Muscle layer of colon (tissue), 2 donors: Measurements from ENCODE around the gene ELAVL4.

Experiments used
- H3K27ac ChIP-seq: one replicate; pipeline ENCODE4 v1.7.0; 2013; ENCODE audit warnings: low read depth, mild to moderate bottlenecking, low read length, moderate library complexity
- H3K27me3 ChIP-seq, 2 donors: one replicate each; pipeline ENCODE4 v1.7.0; 2013; ENCODE audit warnings: low read length in 2 of 2, mild to moderate bottlenecking in 2 of 2; ENCODE audit not compliant: insufficient read depth in 2 of 2, control insufficient read depth in 1 of 2
- H3K36me3 ChIP-seq: one replicate; pipeline ENCODE4 v1.7.0; 2013; ENCODE audit warnings: mild to moderate bottlenecking, low read length; ENCODE audit not compliant: insufficient read depth
- H3K4me1 ChIP-seq: one replicate; pipeline ENCODE4 v1.7.0; 2013; ENCODE audit warnings: mild to moderate bottlenecking, low read length; ENCODE audit not compliant: insufficient read depth
- H3K4me3 ChIP-seq, 2 donors: one replicate each; pipeline ENCODE4 v1.7.0; 2013; ENCODE audit warnings: low read length in 2 of 2, low read depth in 1 of 2, mild to moderate bottlenecking in 1 of 2, moderate library complexity in 1 of 2
- H3K9ac ChIP-seq: one replicate; pipeline ENCODE4 v1.7.0; 2013; ENCODE audit warnings: low read length
- H3K9me3 ChIP-seq: one replicate; pipeline ENCODE4 v1.7.0; 2013; ENCODE audit warnings: mild to moderate bottlenecking, low read length
- donor health status: abdominal sarcoma.
- donor health status: Adenocarcinoma of cecum.

The ELAVL4 gene

DNA sequence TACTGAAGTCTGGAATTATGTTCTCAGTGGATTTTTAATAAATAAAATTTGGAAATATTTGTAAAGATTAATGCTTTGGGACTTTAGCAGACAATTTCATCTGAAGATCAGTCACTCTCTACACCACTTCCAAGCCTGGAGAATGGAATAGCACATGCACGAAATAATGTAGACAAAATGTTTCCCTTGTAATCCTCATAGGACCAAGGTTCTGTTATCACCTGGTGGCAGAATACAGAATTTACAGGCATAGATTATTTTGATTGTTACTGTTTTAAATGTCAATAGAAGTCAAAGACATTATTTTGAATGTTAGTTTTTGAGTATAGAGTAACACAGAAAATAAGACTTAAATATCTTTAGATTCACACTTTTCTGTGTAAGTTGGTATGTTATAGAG, 9.1 kb upstream of the ELAVL4 start:
- Histone ChIP-seq H3K27ac (no peak overlapping the region), H3K36me3 (no peaks in the 10 kb centered on the region), H3K9me3 (no peaks in the 10 kb centered on the region), H3K9ac (no peak overlapping the region), H3K27me3 (no peaks in the 10 kb centered on the region), H3K4me3 (no peak overlapping the region), H3K4me1 (no peaks in the 10 kb centered on the region)

DNA sequence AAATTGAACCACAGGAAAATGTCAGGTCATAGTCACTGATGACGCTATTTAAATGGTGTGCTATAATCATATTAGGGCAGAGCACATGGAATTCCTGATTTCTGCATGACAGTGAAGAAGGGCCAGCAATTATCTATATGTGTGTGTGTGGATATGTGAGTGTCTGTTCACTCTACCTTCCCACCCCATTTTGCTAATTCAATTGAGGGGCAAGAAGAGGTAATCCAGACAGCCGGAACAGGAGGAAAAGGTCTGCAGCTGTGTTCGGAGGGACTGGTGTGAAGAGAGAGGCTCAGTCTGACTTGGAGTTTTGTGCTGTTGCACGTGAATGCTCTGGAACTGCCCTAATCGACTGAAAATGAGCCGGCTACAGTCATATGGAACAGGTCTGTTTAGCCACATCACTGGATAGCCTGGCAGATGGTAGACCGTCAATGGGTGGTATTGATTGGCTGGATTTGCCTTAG, 5.1 kb upstream of the ELAVL4 start:
- Histone ChIP-seq H3K4me3 (no peak overlapping the region), H3K9ac (no peak overlapping the region)

DNA sequence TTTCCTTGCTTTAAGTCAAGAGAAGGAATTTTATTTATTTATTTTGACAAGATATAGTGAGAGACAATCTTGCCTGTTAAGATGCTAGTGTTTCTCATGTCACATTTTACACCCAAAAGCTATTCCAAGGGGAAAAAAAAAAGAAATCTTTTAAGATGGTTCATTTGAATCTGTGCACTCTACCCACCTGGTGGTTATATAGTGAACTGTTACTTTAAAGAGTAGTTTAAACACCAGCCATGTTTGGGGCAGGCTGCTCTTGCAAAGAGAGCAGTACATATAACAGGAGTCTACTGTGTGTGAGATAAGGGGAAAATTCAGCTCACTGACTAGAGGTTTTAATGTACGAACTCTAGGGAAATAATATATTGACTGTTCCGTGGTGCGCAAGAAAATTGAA, 3.3 kb upstream of the ELAVL4 start:
- Histone ChIP-seq H3K9ac (no peak overlapping the region), H3K36me3 (no peaks in the 10 kb centered on the region), H3K27me3 (peaks cover 0 to under 1% of the 10 kb centered on the region in 2 donors), H3K27ac (no peak overlapping the region), H3K4me1 (peaks cover 4% of the 10 kb centered on the region), H3K9me3 (no peaks in the 10 kb centered on the region), H3K4me3 (no peak overlapping the region)

More for the DNA sequence above, 5.1 kb upstream of the ELAVL4 start:
- Histone ChIP-seq H3K36me3 (no peaks in the 10 kb centered on the region), H3K27me3 (no peaks in the 10 kb centered on the region), H3K4me1 (no peaks in the 10 kb centered on the region), H3K27ac (no peak overlapping the region), H3K9me3 (no peaks in the 10 kb centered on the region)

DNA sequence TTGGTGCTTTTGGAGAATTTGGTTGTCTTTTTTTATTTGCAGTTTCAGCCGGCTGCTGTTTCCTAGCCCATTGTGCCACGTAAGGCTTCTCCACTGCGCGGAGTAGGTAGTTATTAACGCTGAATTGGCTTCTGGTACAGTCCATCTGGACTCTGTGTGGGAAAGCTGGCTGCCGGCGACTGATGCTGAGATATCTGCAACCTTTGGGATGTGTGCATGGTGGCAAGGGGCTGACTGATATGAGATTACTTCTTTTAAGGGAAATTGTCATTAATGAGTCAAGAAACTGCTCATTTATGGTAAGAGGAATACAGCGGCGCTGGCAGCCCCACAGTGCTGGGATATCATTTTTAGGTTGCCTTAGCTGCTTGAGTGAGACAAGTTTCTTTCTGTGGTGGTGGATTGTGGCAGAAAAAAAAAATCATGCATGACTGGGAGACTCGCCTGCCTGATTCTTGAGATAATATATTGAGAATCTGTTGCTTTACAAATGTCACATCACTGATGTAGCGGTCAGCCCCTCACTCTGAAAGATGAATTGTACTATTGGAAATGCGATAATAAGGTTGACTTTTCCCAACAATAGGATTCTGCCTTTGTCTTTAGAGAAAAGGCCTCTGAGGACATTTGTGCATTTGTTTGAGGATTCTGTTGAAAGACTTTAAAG, 2.5 kb upstream of the ELAVL4 start:
- H3K4me1 ChIP-seq = peaks cover 4% of the 10 kb centered on the region
- no peaks in the 10 kb centered on the region for H3K36me3 ChIP-seq
- H3K27ac ChIP-seq = no peak overlapping the region
- H3K9ac ChIP-seq = no peak overlapping the region
- no peaks in the 10 kb centered on the region for H3K9me3 ChIP-seq
- H3K27me3 ChIP-seq = peaks cover 0 to 8% of the 10 kb centered on the region in 2 donors
- H3K4me3 ChIP-seq = no peak overlapping the region

DNA sequence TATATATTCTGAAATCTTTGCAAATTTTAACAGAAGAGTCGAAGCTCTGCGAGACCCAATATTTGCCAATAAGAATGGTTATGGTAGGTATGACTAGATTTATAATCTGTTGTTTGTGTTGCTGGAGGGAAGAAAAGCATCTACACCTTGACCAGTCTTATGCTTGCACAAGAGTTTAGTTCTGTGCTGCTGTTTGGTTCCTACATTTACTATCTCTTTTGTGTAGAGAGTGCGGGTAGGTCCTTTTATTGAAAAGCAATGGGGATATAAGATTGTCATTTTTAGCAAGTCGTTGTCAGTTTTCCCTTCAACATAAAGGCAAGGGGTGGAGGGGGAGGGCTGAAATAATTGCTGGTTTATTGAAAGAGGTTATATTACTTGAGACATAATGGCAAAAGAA, 396 bp downstream of the ELAVL4 start:
- Histone ChIP-seq H3K9ac (no peak overlapping the region), H3K27me3 (peaks cover 0 to 15% of the 10 kb centered on the region in 2 donors), H3K4me3 (no peak overlapping the region), H3K27ac (no peak overlapping the region), H3K9me3 (no peaks in the 10 kb centered on the region), H3K4me1 (peaks cover 4% of the 10 kb centered on the region), H3K36me3 (no peaks in the 10 kb centered on the region)

DNA sequence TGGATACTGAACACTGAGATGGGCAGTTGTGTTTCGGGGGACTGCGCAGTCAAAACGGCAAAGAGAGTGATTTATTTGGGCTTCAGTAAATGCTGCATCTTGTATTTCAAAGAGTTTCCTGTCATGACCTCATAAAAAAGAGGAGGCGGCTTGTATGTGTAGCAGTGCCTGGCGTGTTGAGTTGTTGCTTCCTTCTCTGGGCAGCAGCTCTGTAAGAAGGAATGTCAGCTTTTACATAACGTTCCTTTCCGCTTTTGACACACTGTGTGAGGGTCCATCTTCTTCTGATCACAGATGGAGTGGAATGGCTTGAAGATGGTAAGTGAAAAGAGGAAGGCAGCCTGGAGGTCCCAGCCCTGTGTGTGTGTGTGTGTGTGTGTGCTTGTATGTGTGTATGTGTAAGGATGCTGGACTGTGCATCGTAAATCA, 941 bp downstream of the ELAVL4 start:
- Histone ChIP-seq H3K4me3 (no peak overlapping the region), H3K27me3 (peaks cover 0 to 15% of the 10 kb centered on the region in 2 donors), H3K9ac (no peak overlapping the region), H3K36me3 (no peaks in the 10 kb centered on the region), H3K4me1 (peaks cover 4% of the 10 kb centered on the region), H3K27ac (no peak overlapping the region), H3K9me3 (no peaks in the 10 kb centered on the region)

DNA sequence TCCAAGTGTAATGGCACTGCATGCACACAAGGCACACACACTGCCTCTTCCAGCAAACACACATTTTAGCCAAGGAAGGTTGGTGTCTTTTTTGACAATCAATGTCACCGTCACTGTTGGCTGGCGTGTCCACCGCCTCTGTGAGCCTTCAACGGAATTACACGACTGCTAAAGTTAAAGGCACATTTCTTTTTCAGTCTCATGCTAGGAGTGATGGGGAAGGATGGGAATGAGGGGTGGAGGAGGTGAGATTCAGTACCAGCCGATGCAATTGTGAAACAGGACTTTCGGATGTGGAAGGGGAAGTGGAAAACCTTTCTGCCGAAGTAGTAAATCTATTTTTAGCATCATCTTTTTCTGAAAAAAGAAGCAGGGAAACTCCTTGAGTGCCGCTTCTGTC, 1.4 kb downstream of the ELAVL4 start:
- Histone ChIP-seq H3K9me3 (no peaks in the 10 kb centered on the region), H3K4me3 (no peak overlapping the region), H3K4me1 (peaks cover 4% of the 10 kb centered on the region), H3K9ac (no peak overlapping the region), H3K36me3 (no peaks in the 10 kb centered on the region), H3K27me3 (peaks cover 0 to 15% of the 10 kb centered on the region in 2 donors), H3K27ac (no peak overlapping the region)

DNA sequence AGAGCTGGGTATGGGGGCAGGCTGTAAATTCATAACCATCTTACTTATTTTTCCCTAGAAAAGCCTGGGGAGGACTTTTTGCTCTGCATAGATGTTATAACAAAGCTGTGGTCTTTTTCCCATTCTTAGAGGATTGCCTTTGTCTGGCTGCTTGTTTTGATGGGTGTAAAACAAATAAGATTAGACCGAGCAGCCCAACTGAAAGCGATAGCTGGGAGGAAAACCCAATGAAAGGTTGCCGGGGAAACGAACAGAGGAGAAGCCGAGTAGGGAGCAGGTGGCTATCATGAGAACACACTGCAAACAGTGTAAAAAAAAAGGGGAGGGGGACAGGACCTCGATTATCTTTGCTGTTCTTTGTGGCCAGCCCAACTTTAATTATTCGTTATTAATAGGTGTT, 1.9 kb downstream of the ELAVL4 start:
- H3K9me3 ChIP-seq = no peaks in the 10 kb centered on the region
- no peak overlapping the region for H3K4me3 ChIP-seq
- H3K36me3 ChIP-seq = no peaks in the 10 kb centered on the region
- no peak overlapping the region for H3K9ac ChIP-seq
- H3K4me1 ChIP-seq = peaks cover 4% of the 10 kb centered on the region
- no peak overlapping the region for H3K27ac ChIP-seq
- peaks cover 0 to 15% of the 10 kb centered on the region in 2 donors for H3K27me3 ChIP-seq

DNA sequence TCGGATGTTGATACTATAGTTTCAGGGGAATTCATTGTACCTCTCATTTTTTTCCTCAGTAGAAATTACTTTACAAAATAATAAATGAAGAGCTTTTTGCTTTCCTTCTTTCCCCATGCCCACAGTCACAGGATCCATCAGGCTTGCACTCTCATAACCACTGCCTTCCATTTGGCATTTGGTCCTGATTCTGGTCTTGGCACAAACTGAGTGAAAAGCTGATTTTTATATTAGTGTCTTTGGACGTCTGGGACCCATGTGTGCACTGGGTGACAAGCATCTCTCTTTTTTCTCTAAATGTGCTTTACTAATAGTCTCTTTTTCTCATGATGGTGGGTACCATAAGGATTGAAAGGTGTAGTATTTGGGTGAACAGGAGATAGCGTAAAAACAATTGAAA, 2.8 kb downstream of the ELAVL4 start:
- H3K36me3 ChIP-seq = no peaks in the 10 kb centered on the region
- H3K27ac ChIP-seq = no peak overlapping the region
- H3K4me1 ChIP-seq = peaks cover 4% of the 10 kb centered on the region
- H3K9me3 ChIP-seq = no peaks in the 10 kb centered on the region
- H3K4me3 ChIP-seq = no peak overlapping the region
- no peak overlapping the region for H3K9ac ChIP-seq
- H3K27me3 ChIP-seq = peaks cover 0 to 15% of the 10 kb centered on the region in 2 donors

DNA sequence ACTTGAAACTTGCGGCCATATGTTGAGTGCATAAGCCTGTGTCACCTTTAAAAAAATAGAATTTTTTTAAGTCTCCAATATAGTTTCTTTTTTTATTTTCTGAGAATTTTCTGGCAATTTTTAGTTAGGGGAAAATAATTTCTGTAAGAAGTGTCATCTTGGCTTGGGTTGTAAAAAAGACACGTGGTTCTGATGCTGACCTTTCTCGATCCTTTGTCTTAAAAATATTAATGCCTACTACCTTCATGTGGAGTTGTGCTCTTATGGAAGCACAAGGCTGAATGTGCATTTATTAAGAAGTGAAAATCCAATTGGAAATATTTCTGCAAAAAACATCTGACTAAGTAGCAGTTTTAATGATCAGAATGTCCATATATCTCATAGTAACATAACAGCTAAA, 3.5 kb downstream of the ELAVL4 start:
- Histone ChIP-seq H3K9me3 (no peaks in the 10 kb centered on the region), H3K27me3 (peaks cover 0 to 15% of the 10 kb centered on the region in 2 donors), H3K36me3 (no peaks in the 10 kb centered on the region), H3K9ac (no peak overlapping the region), H3K4me3 (no peak overlapping the region), H3K4me1 (peaks cover 4% of the 10 kb centered on the region), H3K27ac (no peak overlapping the region)

DNA sequence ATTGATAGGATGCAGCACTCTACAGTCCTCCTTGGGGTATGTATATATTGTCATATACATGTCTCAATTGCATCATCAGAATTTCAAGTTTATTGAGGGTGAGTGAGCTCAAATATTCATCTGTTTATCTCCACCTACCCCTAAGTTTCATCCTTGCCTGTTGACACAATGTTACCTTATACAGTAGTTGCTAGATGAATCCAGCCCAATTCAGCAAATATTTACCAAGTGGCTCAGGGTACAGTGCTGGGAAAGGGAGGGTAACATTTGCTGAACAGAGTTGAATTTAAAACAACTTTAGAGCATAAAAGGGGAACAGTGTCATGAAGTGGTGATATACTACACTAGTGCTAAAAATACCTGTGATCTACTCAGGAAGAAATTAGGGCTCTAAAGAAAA, 14.4 kb downstream of the ELAVL4 start:
- no peaks in the 10 kb centered on the region for H3K4me1 ChIP-seq
- H3K4me3 ChIP-seq = no peak overlapping the region
- H3K36me3 ChIP-seq = no peaks in the 10 kb centered on the region
- H3K27ac ChIP-seq = no peak overlapping the region
- no peaks in the 10 kb centered on the region for H3K9me3 ChIP-seq
- no peaks in the 10 kb centered on the region for H3K27me3 ChIP-seq
- no peak overlapping the region for H3K9ac ChIP-seq
